ENCODE results near the gene ZYX.
A peak's percentile ranks its signal among the peaks of the same experiment; 100 is the strongest.
"Not testable (repeated sequence)": the region's sequence is repeated elsewhere in the genome, so short reads cannot be mapped to it uniquely, and the experiment has no call there.

The ZYX gene

DNA sequence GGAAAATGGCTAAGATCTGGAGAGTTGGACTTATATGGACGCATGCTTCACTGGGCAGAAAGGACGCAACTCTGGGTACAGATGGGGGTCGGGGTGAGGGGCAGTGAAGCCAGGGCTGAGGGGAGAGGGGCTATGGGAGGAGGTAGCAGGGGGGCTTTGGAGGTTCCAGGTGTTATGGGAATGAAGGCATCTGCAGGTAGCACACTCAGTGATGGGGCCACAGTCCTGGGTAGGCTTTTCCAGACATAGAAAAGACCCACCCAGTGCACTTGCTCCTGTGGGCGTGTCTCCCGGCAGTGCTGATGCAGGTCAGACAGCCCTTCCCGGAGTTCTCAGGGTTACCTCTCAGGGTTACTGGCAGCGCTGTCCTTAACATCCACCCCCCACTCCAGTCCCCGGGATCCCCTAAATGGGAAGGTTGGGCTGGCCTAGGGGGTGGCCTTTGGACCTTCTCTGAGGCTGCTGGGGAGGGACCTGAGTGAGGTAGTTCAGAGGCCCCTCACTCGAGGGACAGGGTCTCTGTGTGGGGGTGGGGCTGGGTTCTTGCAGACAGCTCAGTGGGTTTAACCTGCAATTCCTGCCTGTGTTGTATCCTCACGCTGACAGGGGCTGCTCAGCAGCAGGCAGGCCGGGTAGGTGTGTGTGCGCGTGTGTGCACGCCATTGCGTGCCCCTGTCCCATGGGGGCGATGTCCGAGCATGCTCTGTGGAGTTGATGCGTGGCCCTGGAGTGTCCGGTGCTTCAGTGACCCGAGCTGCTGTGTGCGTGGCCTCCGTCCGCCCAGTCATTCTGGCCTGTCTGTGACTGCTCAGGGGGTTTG, 6.2 kb downstream of the ZYX start:
- no peak for DNase-seq

DNA sequence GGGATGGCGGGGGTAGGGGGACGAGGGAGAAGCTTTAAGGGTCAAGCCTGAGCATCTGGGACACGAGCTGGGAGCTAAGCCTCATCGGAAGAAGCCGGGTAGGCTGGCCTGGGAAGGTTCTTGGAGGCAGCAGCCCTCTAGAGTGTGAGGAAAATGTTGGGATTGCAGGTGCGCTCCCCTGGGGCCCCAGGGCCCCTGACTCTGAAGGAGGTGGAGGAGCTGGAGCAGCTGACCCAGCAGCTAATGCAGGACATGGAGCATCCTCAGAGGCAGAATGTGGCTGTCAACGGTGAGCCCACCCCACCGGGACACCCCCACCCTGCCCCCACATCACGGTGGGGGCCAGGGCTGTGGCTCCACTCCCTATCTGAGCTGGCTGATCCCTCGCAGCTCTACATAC, 6.9 kb downstream of the ZYX start:
- no peak for DNase-seq

DNA sequence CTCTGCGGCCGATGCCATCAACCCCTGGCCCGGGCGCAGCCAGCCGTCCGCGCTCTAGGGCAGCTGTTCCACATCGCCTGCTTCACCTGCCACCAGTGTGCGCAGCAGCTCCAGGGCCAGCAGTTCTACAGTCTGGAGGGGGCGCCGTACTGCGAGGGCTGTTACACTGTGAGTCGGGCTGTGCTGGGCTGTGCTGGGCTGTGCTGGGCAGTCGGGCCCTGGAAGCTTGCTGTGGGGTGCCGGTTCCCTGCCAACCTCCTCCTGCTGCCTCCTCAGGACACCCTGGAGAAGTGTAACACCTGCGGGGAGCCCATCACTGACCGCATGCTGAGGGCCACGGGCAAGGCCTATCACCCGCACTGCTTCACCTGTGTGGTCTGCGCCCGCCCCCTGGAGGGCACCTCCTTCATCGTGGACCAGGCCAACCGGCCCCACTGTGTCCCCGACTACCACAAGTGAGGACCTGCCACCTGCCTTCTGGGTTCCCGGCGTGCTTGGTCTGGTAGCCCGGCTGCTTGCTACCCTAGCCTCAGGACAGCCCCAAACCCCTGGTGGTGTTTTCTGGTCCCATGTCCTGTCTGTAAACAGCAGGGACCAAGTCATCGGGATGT, 7.5 kb downstream of the ZYX start:
- no peak for DNase-seq

DNA sequence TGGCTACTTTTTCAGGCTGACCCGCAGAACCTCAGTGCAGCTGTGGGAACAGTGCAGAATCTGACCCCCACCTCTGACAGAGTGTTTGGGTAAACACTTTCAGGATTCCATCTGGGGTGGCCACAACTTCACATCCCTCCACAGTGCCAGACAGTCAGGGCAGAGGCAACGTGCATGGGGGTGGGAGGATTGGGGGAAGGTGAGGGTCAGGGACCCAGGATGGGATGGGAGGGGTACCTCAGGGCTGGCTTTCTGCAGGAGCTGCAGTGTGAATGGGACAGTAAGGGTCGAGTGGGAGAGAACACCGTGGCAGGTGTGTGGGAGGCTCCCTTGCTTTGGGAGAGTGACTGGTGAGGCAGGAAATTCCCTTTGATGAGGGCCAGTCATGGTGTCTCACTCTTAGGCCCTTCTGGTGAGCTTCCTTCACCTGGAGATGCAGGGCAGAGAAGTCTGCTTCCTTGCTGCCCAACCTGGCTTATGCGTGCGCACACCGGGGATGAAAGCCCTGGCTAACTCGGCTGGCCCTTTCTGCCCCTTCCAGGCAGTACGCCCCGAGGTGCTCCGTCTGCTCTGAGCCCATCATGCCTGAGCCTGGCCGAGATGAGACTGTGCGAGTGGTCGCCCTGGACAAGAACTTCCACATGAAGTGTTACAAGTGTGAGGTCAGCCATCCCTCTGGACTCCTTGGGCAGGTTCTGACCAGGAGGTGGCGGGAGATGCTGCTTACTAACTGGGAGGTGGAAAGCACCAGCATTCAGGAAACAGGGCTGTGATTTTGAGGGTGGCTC, 8.4 kb downstream of the ZYX start:
- no peak for DNase-seq

DNA sequence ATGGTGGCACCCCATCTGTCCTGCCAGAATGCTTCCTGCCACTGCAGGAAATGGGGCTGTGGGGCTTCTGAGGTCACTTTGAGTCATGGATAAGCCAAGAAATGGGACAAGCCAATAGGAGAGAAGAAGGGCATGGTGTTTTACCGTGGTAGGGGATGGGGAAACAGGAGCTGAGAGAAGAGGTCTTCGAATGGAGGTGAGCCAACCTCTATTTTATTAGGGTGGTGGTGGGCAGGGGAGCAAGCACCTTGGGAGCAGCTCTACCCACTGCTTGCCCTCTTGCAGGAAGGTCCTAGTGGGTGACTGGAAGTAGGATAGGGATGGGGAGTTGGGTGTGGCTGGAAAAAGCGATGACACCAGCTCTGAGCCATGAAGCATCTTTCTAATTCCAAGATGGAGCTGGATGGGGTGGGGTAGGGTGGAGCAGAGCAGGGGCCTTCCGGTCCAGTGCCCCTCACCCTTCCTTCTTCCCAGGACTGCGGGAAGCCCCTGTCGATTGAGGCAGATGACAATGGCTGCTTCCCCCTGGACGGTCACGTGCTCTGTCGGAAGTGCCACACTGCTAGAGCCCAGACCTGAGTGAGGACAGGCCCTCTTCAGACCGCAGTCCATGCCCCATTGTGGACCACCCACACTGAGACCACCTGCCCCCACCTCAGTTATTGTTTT, 9.1 kb downstream of the ZYX start:
- no peak for DNase-seq

DNA sequence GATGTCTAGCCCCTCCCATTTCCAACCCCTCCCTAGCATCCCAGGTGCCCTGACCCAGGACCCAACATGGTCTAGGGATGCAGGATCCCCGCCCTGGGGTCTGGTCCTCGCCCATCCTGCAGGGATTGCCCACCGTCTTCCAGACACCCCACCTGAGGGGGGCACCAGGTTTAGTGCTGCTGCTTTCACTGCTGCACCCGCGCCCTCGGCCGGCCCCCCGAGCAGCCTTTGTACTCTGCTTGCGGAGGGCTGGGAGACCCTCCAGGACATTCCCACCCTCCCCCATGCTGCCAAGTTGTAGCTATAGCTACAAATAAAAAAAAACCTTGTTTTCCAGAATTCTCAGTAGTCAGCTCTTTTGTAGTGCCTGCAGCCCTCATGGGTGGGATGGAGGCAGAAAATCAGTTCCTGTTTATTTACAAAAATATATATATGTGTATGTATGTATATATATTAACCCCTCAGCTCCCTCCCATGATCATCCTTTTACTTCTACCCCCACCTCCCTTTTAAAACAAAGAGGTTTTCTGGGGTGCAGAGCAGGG, 9.7 kb downstream of the ZYX start:
- DNase-seq, result no peak

DNA sequence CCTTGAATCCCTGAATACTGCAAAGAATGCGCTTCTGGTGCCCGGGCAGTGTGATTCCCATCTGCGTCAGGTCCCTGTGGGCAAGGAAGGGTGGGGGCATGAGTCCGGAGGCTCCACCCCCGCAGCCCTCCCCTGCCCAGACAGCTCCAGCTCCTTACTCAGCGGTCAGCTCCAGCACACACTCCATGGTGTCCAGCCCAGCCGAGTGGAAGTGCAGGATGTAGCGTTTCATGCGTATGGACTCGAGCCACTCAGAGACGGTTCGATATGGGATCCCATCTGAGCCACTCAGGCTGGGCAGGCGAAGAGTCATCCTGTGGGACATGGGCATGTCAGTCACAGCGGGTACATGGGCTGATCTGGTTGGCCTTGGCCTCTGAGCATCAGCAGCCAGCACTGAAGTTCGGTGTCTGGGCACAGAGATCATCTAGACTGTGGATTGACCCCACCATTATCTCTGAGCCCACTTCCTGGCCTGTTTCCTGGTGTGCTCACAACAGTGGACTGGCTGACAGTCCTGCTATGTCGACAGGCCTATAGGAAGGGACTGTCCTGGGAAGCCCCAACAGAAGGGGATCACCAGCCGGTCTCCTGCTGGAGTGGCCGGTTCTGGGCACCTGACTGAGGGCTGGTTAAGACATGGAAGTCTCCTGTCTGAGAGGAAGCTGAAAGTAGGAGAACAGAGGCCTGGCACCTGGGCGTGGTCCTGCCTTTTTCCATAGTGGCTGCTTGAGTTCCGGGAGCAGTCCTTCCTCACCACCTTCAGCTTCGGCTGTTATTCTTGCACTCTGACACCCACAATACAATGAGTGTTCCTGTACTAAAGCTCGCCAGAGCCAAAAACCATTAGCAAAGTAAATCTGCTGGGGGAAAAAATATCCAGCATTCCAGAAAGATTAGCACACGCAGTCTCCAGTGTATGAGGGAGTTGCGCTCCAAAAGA, 10.6 kb downstream of the ZYX start:
- peak; percentile 87 for DNase-seq

DNA sequence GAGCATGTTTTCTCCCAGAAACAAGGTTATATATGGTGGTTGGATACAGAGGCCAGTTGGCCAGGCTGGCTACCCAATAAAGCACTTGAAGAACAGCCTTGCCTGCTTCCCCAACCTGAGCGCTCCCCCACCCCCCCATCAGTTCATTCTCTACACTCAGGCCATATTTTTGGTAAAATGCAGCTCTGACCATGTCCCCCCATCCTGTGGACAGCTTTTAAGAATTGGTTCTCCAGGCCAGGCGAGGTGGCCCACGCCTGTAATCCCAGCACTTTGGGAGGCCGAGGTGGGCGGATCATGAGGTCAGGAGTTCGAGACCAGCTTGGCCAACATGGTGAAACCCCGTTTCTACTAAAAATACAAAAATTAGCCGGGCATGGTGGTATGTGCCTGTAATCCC, 11.3 kb downstream of the ZYX start:
- DNase-seq, result not testable (repeated sequence)

DNA sequence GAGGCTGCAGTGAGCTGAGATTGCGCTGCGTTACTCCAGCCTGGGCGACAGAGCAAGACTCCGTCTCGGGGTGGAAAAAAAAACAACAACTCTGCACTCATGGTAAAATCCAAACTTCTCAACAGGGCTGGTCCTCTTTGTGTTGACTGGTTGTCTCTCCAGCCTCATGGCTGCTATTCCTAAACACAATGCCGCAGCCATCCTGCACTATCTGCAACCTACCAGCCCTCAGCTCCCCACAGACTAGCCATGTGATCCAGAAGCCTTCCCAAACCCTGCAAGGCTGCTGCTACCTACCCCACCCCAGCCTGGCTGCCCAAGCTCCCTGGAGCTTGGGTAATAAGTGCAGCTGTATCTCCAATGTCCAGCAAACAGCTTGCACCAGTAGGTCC, 11.7 kb downstream of the ZYX start:
- no peak for DNase-seq

DNA sequence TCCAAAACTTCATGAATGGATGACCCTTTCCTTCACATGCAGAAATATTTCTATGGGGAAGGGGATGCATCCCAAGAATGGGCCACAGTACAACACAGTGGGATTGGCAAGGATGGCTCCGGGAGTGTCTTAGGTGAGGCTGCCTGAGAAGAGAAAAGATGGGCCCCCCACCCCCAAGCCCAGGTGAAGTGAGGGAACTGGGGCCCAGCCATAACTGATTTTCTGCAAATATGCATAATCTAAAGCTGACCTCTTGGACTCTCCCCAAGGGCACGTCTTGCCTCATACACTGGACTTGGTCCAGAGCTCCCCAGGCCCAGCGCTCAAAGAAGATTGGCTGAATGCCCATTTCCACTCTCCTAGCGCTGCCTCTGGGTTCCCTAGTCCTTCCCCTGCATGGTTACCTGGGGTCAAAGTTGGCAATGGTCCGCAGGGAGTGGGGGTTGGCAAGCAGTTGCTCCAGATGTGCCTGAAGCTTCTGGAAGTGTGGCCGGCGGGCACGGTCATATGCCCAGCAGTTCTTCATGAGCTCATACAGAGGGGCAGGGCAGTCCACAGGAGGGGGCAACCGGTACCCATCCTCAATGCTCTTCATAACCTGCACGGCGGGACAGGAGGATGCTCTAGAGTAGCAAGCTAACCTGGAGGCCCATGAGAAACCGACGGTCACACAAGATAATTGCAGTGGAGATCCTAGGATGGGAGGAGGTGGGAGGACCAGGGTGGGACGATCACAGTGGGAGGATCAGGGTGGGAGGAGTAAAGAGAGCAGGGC, 12.3 kb downstream of the ZYX start:
- DNase-seq, result no peak

DNA sequence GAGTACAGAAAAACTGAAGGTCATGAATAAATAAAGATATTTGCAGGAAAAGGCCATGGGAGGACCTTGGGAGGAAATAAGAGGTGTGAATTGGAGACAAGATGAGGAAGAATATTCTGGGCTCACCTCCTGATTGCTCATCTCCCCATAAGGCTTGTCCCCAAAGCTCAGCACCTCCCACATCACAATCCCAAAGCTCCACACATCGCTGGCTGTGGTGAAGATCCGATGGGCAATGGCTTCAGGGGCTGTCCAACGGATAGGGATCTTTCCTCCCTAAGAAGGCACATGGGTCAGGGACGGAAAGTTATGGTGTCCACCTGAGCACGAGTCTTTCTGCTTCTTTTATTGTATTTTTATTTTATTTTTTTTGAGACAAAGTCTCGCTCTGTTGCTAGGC, 12.9 kb downstream of the ZYX start:
- no peak for DNase-seq

DNA sequence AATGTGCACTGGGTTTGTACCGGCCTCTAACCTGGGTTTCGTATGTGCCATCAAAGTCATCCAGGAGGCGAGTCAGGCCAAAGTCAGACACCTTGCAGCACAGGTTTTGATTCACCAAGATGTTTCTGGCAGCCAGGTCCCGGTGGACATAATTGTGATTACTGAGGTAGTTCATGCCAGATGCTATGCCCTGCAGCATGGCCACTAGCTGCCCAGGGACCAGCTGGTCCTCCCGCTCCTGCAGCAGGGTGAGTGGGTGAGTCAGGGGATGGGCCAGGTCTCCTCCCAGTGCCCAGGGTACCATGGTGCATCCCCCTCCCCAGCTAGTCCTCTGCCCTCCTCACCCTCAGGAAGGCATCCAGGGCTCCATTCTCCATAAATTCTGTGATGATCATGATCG, 13.6 kb downstream of the ZYX start:
- DNase-seq, result no peak

DNA sequence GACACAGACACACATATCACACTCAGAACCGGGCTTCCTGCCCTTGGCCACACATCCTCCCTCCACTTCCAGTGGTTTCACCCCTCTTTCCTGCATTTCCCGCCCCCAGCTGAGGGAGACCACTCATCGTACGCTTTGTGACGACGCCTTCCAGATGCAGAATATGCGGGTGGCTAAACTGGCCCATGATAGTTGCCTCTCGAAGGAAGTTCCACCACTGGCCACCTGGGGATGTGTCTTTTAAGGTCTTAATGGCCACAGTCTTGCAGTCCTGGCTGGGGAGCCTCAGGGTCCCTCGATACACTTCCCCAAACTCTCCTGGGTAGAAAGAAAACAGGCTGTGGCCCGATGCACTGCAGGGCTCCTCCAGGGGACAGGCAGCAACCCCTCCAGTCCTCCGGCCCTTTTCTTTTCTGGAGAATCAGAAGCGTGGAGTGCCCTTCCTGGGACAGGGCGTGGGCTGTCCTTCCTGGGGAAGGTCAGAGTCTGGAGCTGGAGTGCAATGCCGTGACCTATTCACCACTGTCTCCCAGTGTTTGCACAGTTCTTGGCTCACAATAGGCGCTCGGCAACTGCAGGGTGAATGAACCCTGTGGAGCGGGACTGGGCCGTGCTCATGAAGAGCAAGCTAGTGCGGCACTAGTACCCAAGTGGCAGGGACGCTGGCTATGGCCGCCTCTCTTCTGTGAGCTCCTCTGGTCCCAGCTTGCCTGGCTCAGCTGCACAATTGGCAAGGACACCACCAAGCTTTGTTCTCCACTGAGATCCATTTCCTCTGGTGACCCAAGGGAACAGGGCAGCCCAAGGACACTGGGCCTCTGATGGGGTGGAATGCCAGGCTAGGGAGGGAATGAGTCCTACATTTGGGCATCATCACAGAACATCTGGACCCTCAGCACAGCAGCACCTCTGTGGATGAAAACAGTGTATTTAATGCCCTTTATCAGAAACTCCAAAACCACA, 14.3 kb downstream of the ZYX start:
- DNase-seq, result no peak

DNA sequence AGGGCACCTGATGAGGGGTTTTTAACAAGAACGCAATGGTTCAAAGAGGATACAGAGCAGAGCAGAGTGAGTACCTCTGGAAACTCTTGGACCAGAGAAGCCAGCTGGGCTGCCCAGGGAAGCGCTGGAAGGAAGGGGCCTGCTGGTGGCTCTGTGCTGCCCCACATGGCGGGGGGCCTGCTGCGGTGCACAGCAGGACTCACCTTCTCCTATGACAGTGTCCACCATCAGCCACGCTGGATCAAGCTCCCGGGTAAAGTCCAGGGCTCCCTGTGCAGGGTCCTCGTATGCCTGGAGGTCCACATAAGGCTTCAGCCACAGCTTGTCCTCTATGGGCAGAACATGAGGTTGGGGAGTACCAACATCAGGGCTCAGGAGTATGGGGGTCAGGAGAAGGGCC, 15.0 kb downstream of the ZYX start:
- DNase-seq, result no peak

DNA sequence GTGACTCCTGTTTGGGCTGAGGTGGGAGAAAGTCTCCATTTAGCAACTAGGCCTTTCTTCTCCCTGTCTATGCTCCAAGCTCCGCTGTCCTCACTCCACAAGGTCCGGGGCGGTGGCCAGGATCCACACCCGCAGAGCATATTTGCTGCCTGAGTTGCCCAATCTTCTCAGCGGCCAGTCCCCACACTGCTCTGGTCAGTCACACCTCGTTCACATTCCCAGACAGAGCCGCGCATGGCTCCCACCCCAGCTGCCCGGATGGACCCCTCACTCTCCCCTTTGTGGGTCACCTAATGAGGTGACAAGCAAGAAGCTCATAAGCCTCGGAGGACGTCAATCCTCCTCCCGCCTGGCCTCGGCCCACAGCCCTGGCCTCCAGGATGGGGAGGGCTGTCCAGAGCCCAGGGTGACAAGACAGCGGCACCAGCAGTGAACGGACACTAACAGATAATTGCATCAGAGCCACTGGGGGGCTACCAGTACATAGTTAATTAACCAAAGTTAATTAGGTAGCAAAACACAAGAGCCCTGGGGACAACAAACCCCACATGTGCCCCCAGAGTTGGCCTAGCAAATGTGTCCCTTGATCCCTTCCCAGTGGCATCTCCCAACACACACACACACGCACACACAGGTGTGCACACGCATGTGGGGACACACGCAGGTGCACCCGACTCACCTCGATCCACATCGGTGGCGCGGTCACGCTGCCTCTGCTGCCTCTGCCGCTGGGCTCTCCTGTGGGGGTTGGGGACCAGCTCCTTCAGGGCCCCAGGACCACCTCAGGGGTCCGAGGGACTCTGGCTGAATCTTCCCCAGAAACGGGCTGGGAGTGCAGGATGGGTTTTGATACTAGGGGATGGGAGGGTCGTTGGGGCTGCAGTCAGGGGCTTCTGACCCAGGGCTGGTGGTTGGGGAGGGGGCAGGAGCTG, 15.7 kb downstream of the ZYX start:
- DNase-seq, result no peak

DNA sequence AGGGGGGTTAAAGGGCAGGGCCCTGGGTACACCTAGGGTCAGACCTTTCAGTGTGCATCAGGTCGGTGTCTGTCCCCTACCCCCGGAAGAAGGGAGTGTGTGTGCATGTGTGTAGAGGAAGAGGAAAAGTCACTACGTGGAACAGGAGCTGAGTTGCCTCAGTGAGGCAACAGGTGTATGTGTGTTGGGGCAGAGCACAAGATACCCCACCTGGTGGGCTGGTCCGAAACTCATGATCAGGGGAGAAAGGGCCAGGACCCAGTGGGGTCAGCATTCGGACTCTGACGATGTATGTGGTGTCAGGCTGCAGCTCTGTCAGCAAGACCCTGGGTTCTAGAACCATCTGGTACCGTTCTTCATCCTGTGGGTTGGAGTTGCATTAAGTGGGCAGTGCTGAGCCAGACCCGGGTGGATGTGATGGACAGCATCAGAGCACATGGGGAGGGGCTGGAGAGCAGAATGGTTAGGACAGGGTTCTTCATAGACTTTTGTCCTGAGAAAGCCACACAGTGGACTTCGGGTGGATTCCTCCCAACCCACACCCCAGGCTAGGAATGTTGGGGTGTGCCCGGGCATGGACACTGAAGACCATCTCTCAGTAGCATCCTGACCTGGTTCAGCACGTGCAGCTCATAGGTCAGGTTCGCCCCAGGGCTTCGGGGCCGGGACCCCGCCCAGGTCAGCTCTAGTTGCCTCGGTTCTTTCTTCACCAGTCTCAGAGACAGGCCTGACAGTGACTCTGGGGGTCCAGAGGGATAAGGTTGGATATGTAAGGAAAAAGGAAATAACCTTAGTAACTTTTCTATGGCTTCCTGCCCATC, 16.8 kb downstream of the ZYX start:
- DNase-seq, result no peak

DNA sequence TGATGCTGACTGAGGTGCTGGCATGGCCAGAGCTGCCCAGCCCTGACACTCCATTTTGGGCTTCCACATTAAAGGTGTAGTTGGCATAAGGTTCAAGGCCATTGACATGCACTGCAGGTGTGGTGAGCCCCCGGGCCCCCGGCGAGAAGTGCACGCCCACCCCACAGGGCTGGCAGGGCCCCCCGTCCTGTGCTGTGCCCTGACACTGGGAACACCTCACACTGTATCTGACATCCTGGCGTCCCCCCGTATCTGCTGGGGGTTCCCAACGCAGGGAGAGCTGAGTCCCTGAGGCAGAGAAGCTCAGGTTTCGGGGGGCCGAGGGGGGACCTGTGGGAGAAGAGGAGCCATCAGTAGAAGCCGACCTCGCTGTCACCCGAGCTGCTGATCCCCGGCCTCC, 17.5 kb downstream of the ZYX start:
- DNase-seq, result no peak

DNA sequence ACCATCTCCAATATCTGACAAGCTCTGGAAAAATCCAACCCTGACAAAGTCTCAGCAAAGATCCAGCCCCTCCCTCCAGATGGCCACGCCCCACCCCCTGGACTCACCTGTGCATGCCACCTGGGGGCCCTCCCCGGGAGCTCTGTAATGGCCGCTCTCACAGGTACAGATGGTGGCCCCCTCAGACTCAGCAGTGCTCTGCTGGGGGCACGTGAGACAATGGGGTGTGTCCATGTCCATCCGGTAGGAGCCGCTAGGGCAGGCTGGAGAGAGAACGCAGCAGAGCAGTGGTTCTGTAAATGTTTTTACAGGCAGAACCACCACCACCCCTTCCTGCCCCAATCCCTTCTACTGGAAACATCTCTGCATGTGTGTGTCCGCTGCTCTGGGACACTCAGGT, 18.0 kb downstream of the ZYX start:
- DNase-seq, result no peak

All from fibroblast of upper back skin (primary cell).